Effector CD4-positive, alpha-beta T cell (primary cell): ENCODE data around the gene PLSCR3.

Experiments
- DNase-seq: peaks from one replicate; pipeline ENCODE4 v3.0.0-alpha.2; 2020

Gene PLSCR3

GRCh38 chr17:7426203-7426863 is 32.0 kb upstream of the PLSCR3 start:
- DNase-seq: no peak

GRCh38 chr17:7425756-7426155 is 31.4 kb upstream of the PLSCR3 start:
- DNase-seq: no peak

GRCh38 chr17:7425316-7425715 is 31.0 kb upstream of the PLSCR3 start, which contains the start of gene SPEM2:
Gene SPEM2, plus strand, starts transcription at chr17:7425616. Its CDS starts 73 bp downstream, at chr17:7425689.
- no peak for DNase-seq

- DNase-seq: no peak
These were observed 29.4 kb upstream of the PLSCR3 start for GRCh38 chr17:7423679-7424078.

- no peak for DNase-seq
These were observed 26.9 kb upstream of the PLSCR3 start for GRCh38 chr17:7421186-7421585.

GRCh38 chr17:7419819-7420610 is 25.7 kb upstream of the PLSCR3 start, which contains the start of gene SPEM1:
Gene SPEM1, plus strand, starts transcription at chr17:7420324. Its CDS starts 61 bp downstream, at chr17:7420385.
- no peak for DNase-seq

GRCh38 chr17:7418472-7419152 is 24.3 kb upstream of the PLSCR3 start:
- DNase-seq: no peak

- DNase-seq: no peak
These were observed 22.8 kb upstream of the PLSCR3 start for GRCh38 chr17:7417056-7417655.

- DNase-seq: no peak
These were observed 22.0 kb upstream of the PLSCR3 start for GRCh38 chr17:7416323-7416722.

GRCh38 chr17:7415784-7416183 is 21.5 kb upstream of the PLSCR3 start:
- no peak for DNase-seq

GRCh38 chr17:7414837-7415236 is 20.5 kb upstream of the PLSCR3 start:
- DNase-seq: no peak

GRCh38 chr17:7413346-7413985 is 19.1 kb upstream of the PLSCR3 start:
- DNase-seq: no peak

GRCh38 chr17:7411427-7411750 is 17.1 kb upstream of the PLSCR3 start:
- no peak for DNase-seq

- no peak for DNase-seq
These were observed 16.5 kb upstream of the PLSCR3 start for GRCh38 chr17:7410634-7411426.

- no peak for DNase-seq
These were observed 15.4 kb upstream of the PLSCR3 start for GRCh38 chr17:7409716-7410115.

- no peak for DNase-seq
These were observed 14.5 kb upstream of the PLSCR3 start for GRCh38 chr17:7408863-7409262.

GRCh38 chr17:7408252-7408727 is 14.0 kb upstream of the PLSCR3 start:
- DNase-seq: no peak

GRCh38 chr17:7407485-7408251 is 13.3 kb upstream of the PLSCR3 start, which contains the start of gene NLGN2:
Gene NLGN2, plus strand, starts transcription at chr17:7407845. Its CDS starts 411 bp downstream, at chr17:7408256.
- no peak for DNase-seq

GRCh38 chr17:7407082-7407481 is 12.8 kb upstream of the PLSCR3 start:
- DNase-seq: no peak

GRCh38 chr17:7406235-7406825 is 12.0 kb upstream of the PLSCR3 start:
- DNase-seq: no peak
